Activated CD4-positive, alpha-beta T cell treated with anti-CD3 and anti-CD28 coated beads for 36 hours (primary cell): ENCODE data around the gene NAA16. TPM values are rescaled to one million over a fixed set of nuclear protein-coding genes. Genes with fewer than 3 reads are reported as not detected.
"Not testable (repeated sequence)": the region's sequence is repeated elsewhere in the genome, so short reads cannot be mapped to it uniquely, and the experiment has no call there.

Experiments
- ATAC-seq: fragments of 200-7000 bp; cut with Tn5 transposase; one replicate; pipeline ENCODE4 v1.10.0; 2021; ENCODE audit warnings: mild to moderate bottlenecking, moderate library complexity
- CTCF ChIA-PET: fragments of 350-600 bp; sonication (Branson Sonifier 250); formaldehyde crosslinking; loops from one replicate; lab custom pipeline; 2021; ENCODE audit warnings: antibody characterized with exemption; lab: Charles Lee
- POLR2A ChIA-PET: fragments of 350-600 bp; sonication (Branson Sonifier 250); formaldehyde crosslinking; loops from one replicate; lab custom pipeline; 2021; ENCODE audit warnings: antibody characterized with exemption, inconsistent platforms; lab: Charles Lee
- DNase-seq: peaks from one replicate; pipeline ENCODE4 v3.0.0-alpha.2; 2020
- H3K27ac Mint-ChIP-seq: one replicate; pipeline ENCODE4 v1.8.0; 2021; ENCODE audit warnings: mixed read lengths
- H3K27me3 Mint-ChIP-seq: one replicate; pipeline ENCODE4 v1.8.0; 2021; ENCODE audit warnings: mixed read lengths
- H3K36me3 Mint-ChIP-seq: one replicate; pipeline ENCODE4 v1.8.0; 2021; ENCODE audit warnings: low read depth, mixed read lengths
- H3K4me1 Mint-ChIP-seq: one replicate; pipeline ENCODE4 v1.8.0; 2021; ENCODE audit warnings: mixed read lengths
- H3K4me3 Mint-ChIP-seq: one replicate; pipeline ENCODE4 v1.8.0; 2021; ENCODE audit warnings: mild to moderate bottlenecking, moderate library complexity, mixed read lengths
- H3K9me3 Mint-ChIP-seq: one replicate; pipeline ENCODE4 v1.8.0; 2021; ENCODE audit warnings: low read depth, mixed read lengths
- intact Hi-C, 2 experiments: fragments of 100-400 bp; cut with DNase I in 1 of 2; cut with micrococcal nuclease in 1 of 2; formaldehyde crosslinking; loops; one replicate each; pipeline versions ENCODE4 v1.14.2 to v1.15.1; 2022 to 2024; cut with DNase I, micrococcal nuclease
- total RNA-seq, 2 experiments: library from RNA; stranded (reverse); gene quantifications; one replicate each; pipeline ENCODE4 v1.2.3, GENCODE V29; 2021

Gene NAA16
- 10 to 100 TPM; 24.0 to 29.8 TPM for total RNA-seq

DNA sequence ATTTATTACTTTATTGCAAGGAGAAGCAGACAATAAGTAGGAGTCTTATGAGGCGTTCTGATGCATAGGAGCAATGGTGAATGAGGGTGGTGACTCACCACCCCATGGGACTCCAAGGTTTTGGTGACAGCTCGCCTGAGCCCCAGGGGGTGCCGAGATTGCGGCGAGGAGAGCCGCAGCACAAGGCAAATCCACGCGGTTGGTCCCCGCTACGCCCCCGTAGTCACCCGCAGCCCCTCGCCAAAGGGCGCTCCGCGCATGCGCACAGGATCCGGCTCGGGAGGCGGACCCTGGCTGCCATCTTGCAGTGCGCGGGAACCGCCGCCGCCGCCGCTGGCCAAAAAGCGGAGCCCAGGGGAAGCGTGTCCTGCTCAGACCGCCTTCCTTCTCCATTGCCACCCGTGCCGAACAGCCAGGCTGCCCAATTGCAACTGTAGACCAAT lies at the start of gene NAA16:
NAA16 (plus strand) TSS at position 305 of the 443 bp plus-strand sequence. CDS start 262 bp downstream, outside the sequence.
- ATAC-seq (peak; percentile 85), DNase-seq (peak; percentile 97)
- CTCF ChIA-PET = no interaction called here
- Mint-ChIP-seq H3K27ac (peak within 1 kb of the TSS; percentile 96), H3K9me3 (no peaks in the 10 kb centered on the region), H3K4me3 (peak within 1 kb of the TSS; percentile 90), H3K4me1 (peaks cover 39% of the 10 kb centered on the region), H3K36me3 (peaks cover 5% of the 10 kb centered on the region), H3K27me3 (no peaks in the 10 kb centered on the region)
- intact Hi-C loops = loop anchor here (1.0 to 5.0 kb wide), 14 partner anchors 25 to 738 kb away; partner anchors contain the start of genes KBTBD6 (in 2 of the 2), MTRF1 (in 2 of the 2), WBP4 (in 2 of the 2) and DGKH (in 1 of the 2)
- POLR2A ChIA-PET = no interaction called here

- peaks cover 12% of the 10 kb centered on the region for H3K4me1 Mint-ChIP-seq
- POLR2A ChIA-PET = interaction anchor here (0.7 kb wide), 1 partner anchor 289 kb away, joined by 4 read pairs; no protein-coding TSS in a partner anchor
Observed at GRCh38 chr13:41263261-41263971, 47.7 kb upstream of the NAA16 start, which contains the start of gene MTRF1. Gene MTRF1, minus strand, starts transcription at chr13:41263576. Its CDS starts 2,669 bp downstream, at chr13:41260907.

GRCh38 chr13:41267106-41267505 lies 44.0 kb upstream of the NAA16 start:
- ChIA-PET CTCF (interaction anchor here (0.5 to 0.7 kb wide), 2 partner anchors 190 to 1094 kb away, joined by 3 read pairs; no protein-coding TSS in a partner anchor), POLR2A (no interaction called here)
- Mint-ChIP-seq H3K27me3 (no peaks in the 10 kb centered on the region), H3K27ac (no peak overlapping the region), H3K9me3 (peaks cover 16% of the 10 kb centered on the region), H3K4me1 (peaks cover 16% of the 10 kb centered on the region), H3K4me3 (no peak overlapping the region), H3K36me3 (peaks cover 11% of the 10 kb centered on the region)
- no peak for ATAC-seq
- DNase-seq = no peak
- intact Hi-C loops = no loop called here

More at GRCh38 chr13:41263261-41263971, 47.7 kb upstream of the NAA16 start, which contains the start of gene MTRF1:
- CTCF ChIA-PET = interaction anchor here (0.5 to 1.4 kb wide), 3 partner anchors 69 to 317 kb away, joined by 3 to 6 read pairs (median 3); no protein-coding TSS in a partner anchor
- intact Hi-C loops = loop anchor here (1.0 to 5.0 kb wide), 7 partner anchors 48 to 1009 kb away; partner anchors contain the start of genes KBTBD6 (in 2 of the 2), KBTBD7 (in 2 of the 2), NAA16 (in 2 of the 2) and WBP4 (in 2 of the 2)
- H3K27ac Mint-ChIP-seq = peak within 1 kb of the TSS; percentile 95
- ATAC-seq (peak; percentile 93), DNase-seq (peak; percentile 89)
- peaks cover 6% of the 10 kb centered on the region for H3K9me3 Mint-ChIP-seq
- H3K27me3 Mint-ChIP-seq = no peaks in the 10 kb centered on the region
- peaks cover 24% of the 10 kb centered on the region for H3K36me3 Mint-ChIP-seq
- peak within 1 kb of the TSS; percentile 80 for H3K4me3 Mint-ChIP-seq

DNA sequence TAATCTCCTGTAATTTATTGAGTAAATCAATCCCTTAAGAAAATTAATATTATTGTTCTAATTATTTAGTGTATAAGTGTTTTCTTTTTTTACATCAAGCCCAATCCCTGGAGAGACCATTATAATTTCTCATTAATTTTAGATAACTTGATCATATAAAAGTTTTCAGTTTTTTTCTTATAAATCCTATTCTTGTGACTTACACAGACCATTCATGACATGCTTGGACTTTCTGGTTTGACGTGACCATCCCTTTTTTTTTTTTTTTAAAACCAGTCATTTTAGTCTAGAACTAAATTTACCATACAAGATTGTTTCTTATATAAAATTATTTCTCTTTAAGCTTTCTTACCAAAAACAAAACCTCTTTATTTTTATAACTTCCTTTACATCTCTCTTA lies 42.3 kb upstream of the NAA16 start:
- intact Hi-C loops = no loop called here
- Mint-ChIP-seq H3K36me3 (peaks cover 11% of the 10 kb centered on the region), H3K4me1 (peaks cover 16% of the 10 kb centered on the region), H3K27ac (no peak overlapping the region), H3K27me3 (no peaks in the 10 kb centered on the region), H3K4me3 (no peak overlapping the region), H3K9me3 (peaks cover 17% of the 10 kb centered on the region)
- DNase-seq (no peak), ATAC-seq (no peak)
- POLR2A ChIA-PET = no interaction called here
- CTCF ChIA-PET = interaction anchor here (0.6 kb wide), 1 partner anchor 254 kb away, joined by 4 read pairs; no protein-coding TSS in a partner anchor

- ATAC-seq = peak; percentile 83
- H3K27ac Mint-ChIP-seq = peak overlapping the region; percentile 81
- H3K4me3 Mint-ChIP-seq = no peak overlapping the region
- no peaks in the 10 kb centered on the region for H3K27me3 Mint-ChIP-seq
- ChIA-PET CTCF (interaction anchor here (1.1 to 1.3 kb wide), 2 partner anchors 15 to 17 kb away, joined by 3 to 7 read pairs; no protein-coding TSS in a partner anchor), POLR2A (interaction anchor here (0.9 kb wide), 1 partner anchor 11 kb away, joined by 6 read pairs; no protein-coding TSS in a partner anchor)
- H3K4me1 Mint-ChIP-seq = peaks cover 17% of the 10 kb centered on the region
- DNase-seq = peak; percentile 16
- H3K36me3 Mint-ChIP-seq = peaks cover 11% of the 10 kb centered on the region
- intact Hi-C loops = no loop called here
- peaks cover 17% of the 10 kb centered on the region for H3K9me3 Mint-ChIP-seq
Observed at GRCh38 chr13:41271456-41272285, 39.4 kb upstream of the NAA16 start.

- Mint-ChIP-seq H3K27ac (no peak overlapping the region), H3K9me3 (peaks cover 10% of the 10 kb centered on the region), H3K4me1 (peaks cover 24% of the 10 kb centered on the region), H3K36me3 (peaks cover 10% of the 10 kb centered on the region), H3K4me3 (no peak overlapping the region), H3K27me3 (no peaks in the 10 kb centered on the region)
- intact Hi-C loops = no loop called here
- CTCF ChIA-PET = interaction anchor here (1.0 kb wide), 2 partner anchors 9 to 19 kb away, joined by 3 read pairs; no protein-coding TSS in a partner anchor
- POLR2A ChIA-PET = interaction anchor here (0.6 kb wide), 1 partner anchor 88 kb away, joined by 9 read pairs; no protein-coding TSS in a partner anchor
- DNase-seq (no peak), ATAC-seq (no peak)
Observed at GRCh38 chr13:41273831-41274441, 37.1 kb upstream of the NAA16 start.

- no peak for DNase-seq
- ATAC-seq = no peak
- Mint-ChIP-seq H3K4me1 (peaks cover 24% of the 10 kb centered on the region), H3K27me3 (no peaks in the 10 kb centered on the region), H3K36me3 (peaks cover 10% of the 10 kb centered on the region), H3K27ac (no peak overlapping the region), H3K4me3 (no peak overlapping the region), H3K9me3 (peaks cover 8% of the 10 kb centered on the region)
- CTCF ChIA-PET = no interaction called here
- intact Hi-C loops = no loop called here
- POLR2A ChIA-PET = no interaction called here
Observed at GRCh38 chr13:41274881-41275280, 36.2 kb upstream of the NAA16 start.

DNA sequence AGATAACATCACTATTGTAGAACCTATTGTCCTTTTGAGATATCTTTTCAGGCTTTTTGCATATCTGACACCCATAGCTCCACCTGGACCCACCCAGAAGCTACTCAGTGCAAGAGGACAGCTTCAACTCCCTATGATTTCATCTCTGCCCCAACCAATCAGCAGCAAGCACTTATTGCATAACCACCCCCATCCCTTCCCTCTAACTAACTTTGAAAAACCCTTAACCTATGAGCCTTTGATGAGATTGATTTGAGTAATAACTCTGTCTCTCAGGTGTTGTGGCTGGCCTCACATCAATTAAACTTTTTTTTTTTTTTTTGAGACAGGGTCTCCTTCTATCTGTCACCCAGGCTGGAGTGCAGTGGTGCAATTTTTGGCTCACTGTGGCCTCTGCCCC lies 34.2 kb upstream of the NAA16 start:
- ATAC-seq = peak; percentile 39
- POLR2A ChIA-PET = no interaction called here
- peaks cover 14% of the 10 kb centered on the region for H3K4me1 Mint-ChIP-seq
- no peak overlapping the region for H3K4me3 Mint-ChIP-seq
- H3K27ac Mint-ChIP-seq = no peak overlapping the region
- H3K27me3 Mint-ChIP-seq = no peaks in the 10 kb centered on the region
- intact Hi-C loops = no loop called here
- peak; percentile 13 for DNase-seq
- H3K9me3 Mint-ChIP-seq = peaks cover 3% of the 10 kb centered on the region
- CTCF ChIA-PET = interaction anchor here (1.0 kb wide), 1 partner anchor 15 kb away, joined by 3 read pairs; no protein-coding TSS in a partner anchor
- H3K36me3 Mint-ChIP-seq = peaks cover 3% of the 10 kb centered on the region

GRCh38 chr13:41279156-41279555 lies 31.9 kb upstream of the NAA16 start:
- H3K27me3 Mint-ChIP-seq, H3K9me3 Mint-ChIP-seq, ATAC-seq, H3K36me3 Mint-ChIP-seq, intact Hi-C loops, H3K27ac Mint-ChIP-seq, H3K4me1 Mint-ChIP-seq, DNase-seq, H3K4me3 Mint-ChIP-seq, POLR2A ChIA-PET: not testable (repeated sequence)
- CTCF ChIA-PET = interaction anchor here (0.6 to 1.3 kb wide), 2 partner anchors 34 to 327 kb away, joined by 3 read pairs; no protein-coding TSS in a partner anchor

GRCh38 chr13:41282129-41282571 lies 28.9 kb upstream of the NAA16 start:
- ChIA-PET CTCF (no interaction called here), POLR2A (interaction anchor here (1.5 kb wide), 1 partner anchor 10 kb away, joined by 6 read pairs; no protein-coding TSS in a partner anchor)
- Mint-ChIP-seq H3K27ac (no peak overlapping the region), H3K36me3 (peaks cover 2% of the 10 kb centered on the region), H3K4me3 (no peak overlapping the region), H3K9me3 (no peaks in the 10 kb centered on the region), H3K27me3 (no peaks in the 10 kb centered on the region), H3K4me1 (peaks cover 24% of the 10 kb centered on the region)
- intact Hi-C loops = no loop called here
- ATAC-seq = no peak
- no peak for DNase-seq
